ENCODE data around the gene CDHR3. TPM values are rescaled to one million over a fixed set of nuclear protein-coding genes. Genes with fewer than 3 reads are reported as not detected.

The CDHR3 gene
- polyA plus RNA-seq, 2 of the 4 experiments (the other 2 are of a cell fraction), result 4.0 to 4.5 TPM

DNA sequence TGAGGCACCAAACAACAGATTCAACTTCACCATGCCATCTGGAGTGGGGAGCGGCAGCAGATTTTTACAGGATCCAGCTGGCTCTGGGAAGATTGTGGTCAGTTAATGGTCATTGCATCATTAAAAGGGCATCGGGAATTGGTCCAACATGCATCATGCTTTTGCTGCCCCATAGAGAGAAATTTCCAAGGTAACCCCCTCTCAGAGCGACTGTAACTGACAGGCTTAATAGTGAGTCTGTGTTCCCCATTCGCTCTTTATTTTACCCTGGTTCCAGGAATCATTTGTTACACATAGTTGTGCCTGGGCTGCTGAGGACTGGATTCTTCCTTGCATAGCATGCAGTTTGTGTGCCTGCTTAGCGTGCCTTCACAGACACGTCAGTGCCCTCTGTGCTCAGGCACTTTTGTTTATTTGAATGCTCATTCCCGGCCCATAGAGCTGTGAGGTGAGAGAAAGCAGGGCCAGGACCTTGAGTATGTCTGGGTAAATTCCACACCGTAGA lies 49.9 kb downstream of the CDHR3 start:
- CTCF ChIA-PET, result interaction anchor here (0.6 to 10.9 kb wide), 4 partner anchors 30 to 252 kb away, joined by 3 to 73 read pairs (median 4); no protein-coding TSS in a partner anchor
- ATAC-seq (no peak), FAIRE-seq (no peak), DNase-seq (ENCODE audit: low read depth in 1 of 2, low spot score in 1 of 2) (no peak)
- TF ChIP-seq CBX8 (IDR thresholded peaks at IDR 0.05), result no peak
- TF ChIP-seq, protein P1, sequence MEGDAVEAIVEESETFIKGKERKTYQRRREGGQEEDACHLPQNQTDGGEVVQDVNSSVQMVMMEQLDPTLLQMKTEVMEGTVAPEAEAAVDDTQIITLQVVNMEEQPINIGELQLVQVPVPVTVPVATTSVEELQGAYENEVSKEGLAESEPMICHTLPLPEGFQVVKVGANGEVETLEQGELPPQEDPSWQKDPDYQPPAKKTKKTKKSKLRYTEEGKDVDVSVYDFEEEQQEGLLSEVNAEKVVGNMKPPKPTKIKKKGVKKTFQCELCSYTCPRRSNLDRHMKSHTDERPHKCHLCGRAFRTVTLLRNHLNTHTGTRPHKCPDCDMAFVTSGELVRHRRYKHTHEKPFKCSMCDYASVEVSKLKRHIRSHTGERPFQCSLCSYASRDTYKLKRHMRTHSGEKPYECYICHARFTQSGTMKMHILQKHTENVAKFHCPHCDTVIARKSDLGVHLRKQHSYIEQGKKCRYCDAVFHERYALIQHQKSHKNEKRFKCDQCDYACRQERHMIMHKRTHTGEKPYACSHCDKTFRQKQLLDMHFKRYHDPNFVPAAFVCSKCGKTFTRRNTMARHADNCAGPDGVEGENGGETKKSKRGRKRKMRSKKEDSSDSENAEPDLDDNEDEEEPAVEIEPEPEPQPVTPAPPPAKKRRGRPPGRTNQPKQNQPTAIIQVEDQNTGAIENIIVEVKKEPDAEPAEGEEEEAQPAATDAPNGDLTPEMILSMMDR (IDR thresholded peaks at IDR 0.05), result no peak
- TF ChIP-seq BHLHE40 (IDR thresholded peaks at IDR 0.05; ENCODE audit: low read depth, low read length), result no peak
- TF ChIP-seq TP53 (CRISPR knock-in tag; IDR thresholded peaks at IDR 0.05), result no peak
- TF ChIP-seq, protein P2, sequence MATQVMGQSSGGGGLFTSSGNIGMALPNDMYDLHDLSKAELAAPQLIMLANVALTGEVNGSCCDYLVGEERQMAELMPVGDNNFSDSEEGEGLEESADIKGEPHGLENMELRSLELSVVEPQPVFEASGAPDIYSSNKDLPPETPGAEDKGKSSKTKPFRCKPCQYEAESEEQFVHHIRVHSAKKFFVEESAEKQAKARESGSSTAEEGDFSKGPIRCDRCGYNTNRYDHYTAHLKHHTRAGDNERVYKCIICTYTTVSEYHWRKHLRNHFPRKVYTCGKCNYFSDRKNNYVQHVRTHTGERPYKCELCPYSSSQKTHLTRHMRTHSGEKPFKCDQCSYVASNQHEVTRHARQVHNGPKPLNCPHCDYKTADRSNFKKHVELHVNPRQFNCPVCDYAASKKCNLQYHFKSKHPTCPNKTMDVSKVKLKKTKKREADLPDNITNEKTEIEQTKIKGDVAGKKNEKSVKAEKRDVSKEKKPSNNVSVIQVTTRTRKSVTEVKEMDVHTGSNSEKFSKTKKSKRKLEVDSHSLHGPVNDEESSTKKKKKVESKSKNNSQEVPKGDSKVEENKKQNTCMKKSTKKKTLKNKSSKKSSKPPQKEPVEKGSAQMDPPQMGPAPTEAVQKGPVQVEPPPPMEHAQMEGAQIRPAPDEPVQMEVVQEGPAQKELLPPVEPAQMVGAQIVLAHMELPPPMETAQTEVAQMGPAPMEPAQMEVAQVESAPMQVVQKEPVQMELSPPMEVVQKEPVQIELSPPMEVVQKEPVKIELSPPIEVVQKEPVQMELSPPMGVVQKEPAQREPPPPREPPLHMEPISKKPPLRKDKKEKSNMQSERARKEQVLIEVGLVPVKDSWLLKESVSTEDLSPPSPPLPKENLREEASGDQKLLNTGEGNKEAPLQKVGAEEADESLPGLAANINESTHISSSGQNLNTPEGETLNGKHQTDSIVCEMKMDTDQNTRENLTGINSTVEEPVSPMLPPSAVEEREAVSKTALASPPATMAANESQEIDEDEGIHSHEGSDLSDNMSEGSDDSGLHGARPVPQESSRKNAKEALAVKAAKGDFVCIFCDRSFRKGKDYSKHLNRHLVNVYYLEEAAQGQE (IDR thresholded peaks at IDR 0.05), result no peak
- no peak for TF ChIP-seq MAFK (IDR thresholded peaks at IDR 0.05; ENCODE audit: partially characterized antibody)
- TF ChIP-seq SREBF2 (IDR thresholded peaks at IDR 0.05), result no peak
- Histone ChIP-seq H3K4me3 (no peak overlapping the region), H3K4me1 (peaks cover 4% of the 10 kb centered on the region; the same call in 2 of the 3 replicates), H3K9me3 (no peaks in the 10 kb centered on the region; the same call in 2 of the 3 replicates), H3K27ac (no peak overlapping the region), H3K4me2 (no peak overlapping the region)
- WGBS (ENCODE audit: missing lambda C conversion rate), result 70% methylated on average over 8 of the region's 8 CpGs
- POLR2A ChIA-PET, result no interaction called here

DNA sequence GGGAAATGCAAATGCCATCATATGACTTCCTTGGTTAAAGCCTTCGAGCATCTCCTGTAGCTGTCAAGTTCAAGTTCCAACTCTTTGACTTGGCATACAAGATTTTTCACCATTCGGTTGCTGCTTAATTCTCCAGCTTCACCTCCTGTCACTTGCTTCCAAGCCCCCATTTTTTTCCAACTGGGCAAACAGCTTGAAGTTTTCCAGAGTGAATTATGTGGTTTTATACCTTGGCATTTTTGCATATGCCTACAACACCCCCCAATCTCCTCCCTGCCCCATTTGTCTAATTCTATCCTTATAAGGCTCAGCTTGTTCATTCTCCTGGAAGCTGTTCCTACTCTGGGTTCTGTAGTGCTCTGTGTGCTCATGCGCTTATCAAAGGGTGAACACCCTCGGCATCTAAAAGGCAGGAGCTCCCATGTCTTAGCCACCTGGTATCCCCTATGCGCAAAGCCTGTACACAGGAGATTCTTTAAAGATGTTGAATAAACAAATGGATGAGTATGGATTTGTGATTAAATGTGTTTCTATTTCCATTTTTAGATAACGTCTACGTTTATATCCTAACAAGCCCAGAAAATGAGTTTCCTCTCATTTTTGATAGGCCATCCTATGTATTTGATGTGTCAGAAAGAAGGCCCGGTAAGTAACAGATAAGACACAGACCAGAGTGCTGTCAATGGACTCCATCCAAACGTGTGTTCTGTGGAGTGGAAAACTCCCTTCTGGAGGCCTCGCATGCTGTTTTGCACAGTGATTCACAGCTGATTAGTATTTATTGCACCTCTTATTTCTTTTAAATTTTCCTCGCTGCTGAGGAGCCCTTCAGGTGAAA lies 52.5 kb downstream of the CDHR3 start:
- Histone ChIP-seq H3K9me3 (no peaks in the 10 kb centered on the region), H3K4me3 (no peak overlapping the region), H3K4me1 (no peaks in the 10 kb centered on the region), H3K4me2 (no peak overlapping the region), H3K27ac (no peak overlapping the region)
- 75% methylated on average over 11 of the region's 11 CpGs for WGBS (ENCODE audit: missing lambda C conversion rate)
- DNase-seq (ENCODE audit: low read depth in 1 of 2, low spot score in 1 of 2) (no peak), ATAC-seq (no peak), FAIRE-seq (no peak)
- POLR2A ChIA-PET, result no interaction called here
- CTCF ChIA-PET, result interaction anchor here (1.0 to 10.9 kb wide), 4 partner anchors 19 to 81 kb away, joined by 3 to 73 read pairs (median 4); no protein-coding TSS in a partner anchor
- TF ChIP-seq MAZ (IDR thresholded peaks at IDR 0.05; ENCODE audit: borderline replicate concordance, low read depth, low read length), result no peak
- no peak for TF ChIP-seq BHLHE40 (IDR thresholded peaks at IDR 0.05; ENCODE audit: low read depth, low read length)
- TF ChIP-seq KDM5A (IDR thresholded peaks at IDR 0.05), result no peak
- TF ChIP-seq, protein P3, sequence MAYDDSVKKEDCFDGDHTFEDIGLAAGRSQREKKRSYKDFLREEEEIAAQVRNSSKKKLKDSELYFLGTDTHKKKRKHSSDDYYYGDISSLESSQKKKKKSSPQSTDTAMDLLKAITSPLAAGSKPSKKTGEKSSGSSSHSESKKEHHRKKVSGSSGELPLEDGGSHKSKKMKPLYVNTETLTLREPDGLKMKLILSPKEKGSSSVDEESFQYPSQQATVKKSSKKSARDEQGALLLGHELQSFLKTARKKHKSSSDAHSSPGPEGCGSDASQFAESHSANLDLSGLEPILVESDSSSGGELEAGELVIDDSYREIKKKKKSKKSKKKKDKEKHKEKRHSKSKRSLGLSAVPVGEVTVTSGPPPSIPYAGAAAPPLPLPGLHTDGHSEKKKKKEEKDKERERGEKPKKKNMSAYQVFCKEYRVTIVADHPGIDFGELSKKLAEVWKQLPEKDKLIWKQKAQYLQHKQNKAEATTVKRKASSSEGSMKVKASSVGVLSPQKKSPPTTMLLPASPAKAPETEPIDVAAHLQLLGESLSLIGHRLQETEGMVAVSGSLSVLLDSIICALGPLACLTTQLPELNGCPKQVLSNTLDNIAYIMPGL (CRISPR knock-in tag; IDR thresholded peaks at IDR 0.05; ENCODE audit: borderline replicate concordance), result no peak

DNA sequence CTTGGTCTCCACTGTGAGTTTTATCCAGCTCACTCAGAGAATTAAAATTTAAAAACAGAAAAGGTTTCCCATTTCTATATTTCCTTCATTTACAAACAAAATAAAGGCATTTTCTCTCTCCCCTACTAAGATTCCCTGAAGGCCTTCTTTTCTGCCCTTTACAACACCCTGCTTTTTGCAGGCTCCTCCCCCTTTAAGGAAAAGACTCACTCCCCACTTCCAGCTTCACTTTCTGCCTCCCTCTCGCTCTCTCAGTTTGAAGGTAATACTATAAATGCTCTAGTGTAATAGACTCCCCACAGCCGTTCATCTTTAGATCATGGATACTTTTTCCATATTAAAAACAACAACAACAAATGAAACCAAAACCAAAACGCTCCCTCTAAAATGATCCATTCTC lies 53.3 kb downstream of the CDHR3 start:
- CTCF ChIA-PET, result interaction anchor here (1.8 to 10.9 kb wide), 2 partner anchors 27 to 82 kb away, joined by 6 to 73 read pairs; no protein-coding TSS in a partner anchor
- no peak overlapping the region for H3K4me2 ChIP-seq
- ATAC-seq (no peak), FAIRE-seq (no peak), DNase-seq (ENCODE audit: low read depth in 1 of 2, low spot score in 1 of 2) (no peak)
- no peaks in the 10 kb centered on the region for H3K9me3 ChIP-seq
- POLR2A ChIA-PET, result no interaction called here
- H3K4me1 ChIP-seq, result no peaks in the 10 kb centered on the region
- no peak overlapping the region for H3K27ac ChIP-seq
- TF ChIP-seq CBX2 (IDR thresholded peaks at IDR 0.05; ENCODE audit: borderline replicate concordance, low read depth) (no peak), MAFK (IDR thresholded peaks at IDR 0.05; ENCODE audit: partially characterized antibody) (no peak), TP53 (CRISPR knock-in tag; IDR thresholded peaks at IDR 0.05) (no peak)
- TF ChIP-seq, protein P2 (IDR thresholded peaks at IDR 0.05), result no peak
- no peak overlapping the region for H3K4me3 ChIP-seq
- 58% methylated on average over 3 of the region's 3 CpGs for WGBS (ENCODE audit: missing lambda C conversion rate)
